ENCODE data around the gene THSD4. TPM values are rescaled to one million over a fixed set of nuclear protein-coding genes. Genes with fewer than 3 reads are reported as not detected.

Gene THSD4
- total RNA-seq, 1 donor from 2014 or later, result 66.8 TPM

DNA sequence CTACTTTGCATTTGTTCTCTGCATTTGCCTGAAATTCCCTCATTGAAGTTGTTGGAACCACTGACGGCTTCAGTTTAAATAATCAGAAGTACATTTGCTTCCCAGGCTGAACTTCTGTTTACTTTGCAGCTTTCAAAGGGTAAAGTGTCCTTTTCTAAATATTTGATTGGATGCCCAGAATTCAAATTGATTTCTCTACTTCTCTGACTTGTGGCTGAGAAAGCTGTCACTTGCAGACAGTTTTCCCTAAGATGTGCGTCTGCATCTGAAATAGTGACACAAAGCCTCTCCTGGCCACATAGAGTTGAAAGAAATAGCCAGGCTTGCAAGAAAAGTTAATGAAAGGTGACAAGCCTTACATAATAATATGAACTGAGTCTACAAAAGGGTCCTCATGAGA lies 299.6 kb downstream of the THSD4 start:
- H3K9me3 ChIP-seq, result no peaks in the 10 kb centered on the region
- H3K36me3 ChIP-seq, result no peaks in the 10 kb centered on the region
- intact Hi-C loops (cut with DNase I), result no loop called here
- H3K4me3 ChIP-seq, result no peak overlapping the region
- no peak overlapping the region for H3K27ac ChIP-seq
- TF ChIP-seq POLR2A (IDR thresholded peaks at IDR 0.05), result no peak
- no peak for TF ChIP-seq POLR2AphosphoS5 (IDR thresholded peaks at IDR 0.05; ENCODE audit: insufficient read depth in 1 of 2, low read depth in 1 of 2)
- TF ChIP-seq, protein P1, sequence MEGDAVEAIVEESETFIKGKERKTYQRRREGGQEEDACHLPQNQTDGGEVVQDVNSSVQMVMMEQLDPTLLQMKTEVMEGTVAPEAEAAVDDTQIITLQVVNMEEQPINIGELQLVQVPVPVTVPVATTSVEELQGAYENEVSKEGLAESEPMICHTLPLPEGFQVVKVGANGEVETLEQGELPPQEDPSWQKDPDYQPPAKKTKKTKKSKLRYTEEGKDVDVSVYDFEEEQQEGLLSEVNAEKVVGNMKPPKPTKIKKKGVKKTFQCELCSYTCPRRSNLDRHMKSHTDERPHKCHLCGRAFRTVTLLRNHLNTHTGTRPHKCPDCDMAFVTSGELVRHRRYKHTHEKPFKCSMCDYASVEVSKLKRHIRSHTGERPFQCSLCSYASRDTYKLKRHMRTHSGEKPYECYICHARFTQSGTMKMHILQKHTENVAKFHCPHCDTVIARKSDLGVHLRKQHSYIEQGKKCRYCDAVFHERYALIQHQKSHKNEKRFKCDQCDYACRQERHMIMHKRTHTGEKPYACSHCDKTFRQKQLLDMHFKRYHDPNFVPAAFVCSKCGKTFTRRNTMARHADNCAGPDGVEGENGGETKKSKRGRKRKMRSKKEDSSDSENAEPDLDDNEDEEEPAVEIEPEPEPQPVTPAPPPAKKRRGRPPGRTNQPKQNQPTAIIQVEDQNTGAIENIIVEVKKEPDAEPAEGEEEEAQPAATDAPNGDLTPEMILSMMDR (IDR thresholded peaks at IDR 0.05), result no peak
- no peak for DNase-seq (ENCODE audit: extremely low spot score in 2 of 2)
- no peaks in the 10 kb centered on the region for H3K27me3 ChIP-seq
- peaks cover 14% of the 10 kb centered on the region for H3K4me1 ChIP-seq

DNA sequence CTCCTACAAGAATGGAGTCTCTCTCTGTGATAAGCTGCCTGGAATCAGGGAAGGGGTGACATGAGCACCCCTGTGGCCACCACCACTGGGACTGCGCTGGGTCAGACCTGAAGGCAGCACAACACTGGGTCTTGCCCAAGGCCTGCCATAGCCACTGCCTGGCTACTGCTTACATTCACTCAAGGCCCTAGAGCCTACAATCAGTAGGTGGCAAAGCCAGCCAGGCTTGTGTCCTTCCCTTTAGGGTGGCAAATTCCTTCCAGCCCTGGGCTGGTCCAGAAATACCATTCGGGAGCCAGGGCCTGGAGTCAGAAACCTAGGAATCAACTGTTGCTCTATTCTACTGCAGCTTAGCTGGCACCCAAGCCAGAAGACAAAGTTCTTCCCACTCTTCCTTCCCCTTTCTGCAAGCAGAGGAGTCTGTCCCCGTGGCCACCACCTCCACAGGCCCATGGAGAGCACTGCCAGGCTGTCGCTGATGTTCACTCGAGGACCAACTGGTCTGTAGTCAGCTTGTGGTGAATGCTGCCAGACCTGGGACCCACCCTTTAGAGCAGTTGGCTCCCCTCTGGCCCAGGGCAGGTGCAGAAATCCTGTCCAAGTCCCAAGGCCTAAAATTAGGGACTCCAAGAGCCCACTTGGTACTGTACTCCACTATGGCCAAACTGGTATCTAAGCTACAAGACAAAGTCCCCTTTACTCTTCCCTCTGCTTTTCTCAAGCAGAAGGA lies 307.4 kb downstream of the THSD4 start:
- Histone ChIP-seq H3K27ac (no peak overlapping the region), H3K4me3 (no peak overlapping the region), H3K36me3 (no peaks in the 10 kb centered on the region), H3K27me3 (no peaks in the 10 kb centered on the region), H3K9me3 (no peaks in the 10 kb centered on the region), H3K4me1 (no peaks in the 10 kb centered on the region)
- intact Hi-C loops (cut with DNase I), result no loop called here
- TF ChIP-seq, protein P1 (IDR thresholded peaks at IDR 0.05), result no peak
- TF ChIP-seq POLR2AphosphoS5 (IDR thresholded peaks at IDR 0.05; ENCODE audit: insufficient read depth in 1 of 2, low read depth in 1 of 2) (no peak), POLR2A (IDR thresholded peaks at IDR 0.05) (no peak)
- DNase-seq (ENCODE audit: extremely low spot score in 2 of 2), result no peak

DNA sequence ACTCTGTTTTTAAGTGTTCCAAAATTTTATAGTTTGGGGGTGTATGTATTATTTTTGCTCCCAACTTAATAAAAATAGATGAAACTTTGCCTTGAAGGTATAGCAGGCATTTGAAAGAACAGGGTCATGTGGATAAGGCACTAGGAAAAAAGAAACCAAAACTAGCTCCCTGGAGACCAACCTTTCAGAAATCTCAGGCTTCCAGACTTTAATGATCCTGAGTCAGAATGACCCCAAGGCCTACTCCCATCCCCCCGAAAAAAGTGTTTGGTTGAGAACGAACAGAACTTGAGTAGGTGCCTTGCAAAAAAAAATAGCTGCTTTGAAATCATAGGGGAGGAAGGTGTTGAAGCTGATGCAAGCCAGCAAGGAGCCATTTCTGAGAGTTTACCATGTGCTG lies 309.5 kb downstream of the THSD4 start:
- TF ChIP-seq POLR2A (IDR thresholded peaks at IDR 0.05) (no peak), POLR2AphosphoS5 (IDR thresholded peaks at IDR 0.05; ENCODE audit: insufficient read depth in 1 of 2, low read depth in 1 of 2) (no peak)
- TF ChIP-seq, protein P1 (IDR thresholded peaks at IDR 0.05), result no peak
- no peak for DNase-seq (ENCODE audit: extremely low spot score in 2 of 2)
- no peaks in the 10 kb centered on the region for H3K9me3 ChIP-seq
- intact Hi-C loops (cut with DNase I), result no loop called here
- H3K4me3 ChIP-seq, result no peak overlapping the region
- H3K27me3 ChIP-seq, result no peaks in the 10 kb centered on the region
- no peaks in the 10 kb centered on the region for H3K36me3 ChIP-seq
- H3K4me1 ChIP-seq, result no peaks in the 10 kb centered on the region
- no peak overlapping the region for H3K27ac ChIP-seq

DNA sequence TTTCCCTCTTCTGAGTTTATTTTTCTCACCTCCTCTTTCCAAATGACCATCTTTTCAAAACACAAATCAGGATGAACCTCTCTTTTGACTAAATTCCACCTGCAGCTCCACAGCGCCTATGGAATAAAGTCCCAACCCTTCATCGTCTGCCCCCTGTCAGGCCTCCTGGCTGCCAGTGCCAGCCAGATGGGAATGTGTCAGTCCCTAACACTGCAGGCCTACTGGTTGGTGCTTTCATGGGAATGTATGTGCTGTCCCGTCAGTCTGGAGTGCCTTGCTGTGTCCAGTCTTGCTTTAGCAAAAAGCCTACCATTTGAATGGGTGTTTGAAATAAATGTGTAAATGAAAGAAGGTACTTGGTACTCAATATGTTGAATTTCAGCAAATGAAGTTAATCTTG lies 310.1 kb downstream of the THSD4 start:
- no peak for DNase-seq (ENCODE audit: extremely low spot score in 2 of 2)
- Histone ChIP-seq H3K27ac (no peak overlapping the region), H3K4me1 (no peaks in the 10 kb centered on the region), H3K4me3 (no peak overlapping the region), H3K9me3 (no peaks in the 10 kb centered on the region), H3K27me3 (no peaks in the 10 kb centered on the region), H3K36me3 (no peaks in the 10 kb centered on the region)
- TF ChIP-seq, protein P1 (IDR thresholded peaks at IDR 0.05), result no peak
- TF ChIP-seq POLR2AphosphoS5 (IDR thresholded peaks at IDR 0.05; ENCODE audit: insufficient read depth in 1 of 2, low read depth in 1 of 2) (no peak), POLR2A (IDR thresholded peaks at IDR 0.05) (no peak)
- intact Hi-C loops (cut with DNase I), result no loop called here

DNA sequence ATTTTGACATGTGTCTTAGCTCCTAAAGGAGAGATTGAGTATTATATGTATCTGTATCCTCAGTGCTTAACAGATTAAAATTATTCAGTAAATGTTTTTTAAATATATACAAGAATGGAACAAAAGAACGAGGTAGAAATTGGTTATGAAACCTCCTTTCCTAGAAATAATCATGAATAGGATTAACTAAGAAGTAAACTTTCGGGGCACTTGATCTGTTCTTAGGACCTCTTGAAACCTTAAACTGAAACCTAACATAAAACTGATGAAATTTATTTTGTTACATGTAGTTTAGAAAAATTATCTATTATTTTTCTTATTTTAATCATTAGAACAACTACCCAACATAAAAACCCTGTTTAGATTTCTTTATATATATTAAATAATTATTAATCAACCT lies 311.5 kb downstream of the THSD4 start:
- H3K4me3 ChIP-seq, result no peak overlapping the region

More for the DNA sequence above, 311.5 kb downstream of the THSD4 start:
- Histone ChIP-seq H3K27me3 (no peaks in the 10 kb centered on the region), H3K4me1 (no peaks in the 10 kb centered on the region), H3K27ac (no peak overlapping the region), H3K36me3 (no peaks in the 10 kb centered on the region), H3K9me3 (no peaks in the 10 kb centered on the region)
- TF ChIP-seq POLR2AphosphoS5 (IDR thresholded peaks at IDR 0.05; ENCODE audit: insufficient read depth in 1 of 2, low read depth in 1 of 2) (no peak), POLR2A (IDR thresholded peaks at IDR 0.05) (no peak)
- TF ChIP-seq, protein P1 (IDR thresholded peaks at IDR 0.05), result no peak
- no peak for DNase-seq (ENCODE audit: extremely low spot score in 2 of 2)
- intact Hi-C loops (cut with DNase I), result no loop called here
